ENCODE results near the gene TMEM134.
"Not testable (repeated sequence)": the region's sequence is repeated elsewhere in the genome, so short reads cannot be mapped to it uniquely, and the experiment has no call there.

Gene TMEM134

GRCh38 chr11:67483831-67484665, 15.0 kb upstream of the TMEM134 start:
- DNase-seq, result peak; percentile 32

GRCh38 chr11:67482827-67483798, 14.1 kb upstream of the TMEM134 start, which contains the start of gene AIP:
AIP (plus strand) TSS chr11:67483026; CDS start chr11:67483159, 133 bp downstream.
- DNase-seq, result peak; percentile 97

GRCh38 chr11:67482275-67482826, 13.3 kb upstream of the TMEM134 start:
- no peak for DNase-seq

- DNase-seq, result not testable (repeated sequence)
Observed at GRCh38 chr11:67477344-67478050, 8.4 kb upstream of the TMEM134 start.

GRCh38 chr11:67476692-67477091, 7.6 kb upstream of the TMEM134 start:
- not testable (repeated sequence) for DNase-seq

GRCh38 chr11:67472882-67473281, 3.8 kb upstream of the TMEM134 start:
- DNase-seq, result no peak

GRCh38 chr11:67470337-67471002, 1.4 kb upstream of the TMEM134 start:
- DNase-seq, result no peak

GRCh38 chr11:67469508-67469811, 409 bp upstream of the TMEM134 start:
- no peak for DNase-seq

- DNase-seq, result no peak
Observed at GRCh38 chr11:67468456-67468758, 644 bp downstream of the TMEM134 start.

GRCh38 chr11:67468056-67468455, 995 bp downstream of the TMEM134 start:
- DNase-seq, result no peak

GRCh38 chr11:67466962-67467771, 1.9 kb downstream of the TMEM134 start:
- no peak for DNase-seq

GRCh38 chr11:67466367-67466766, 2.7 kb downstream of the TMEM134 start:
- no peak for DNase-seq

- DNase-seq, result not testable (repeated sequence)
Observed at GRCh38 chr11:67465530-67465929, 3.5 kb downstream of the TMEM134 start.

- no peak for DNase-seq
Observed at GRCh38 chr11:67465189-67465510, 3.9 kb downstream of the TMEM134 start.

- DNase-seq, result peak; percentile 95
Observed at GRCh38 chr11:67464411-67465188, 4.5 kb downstream of the TMEM134 start.

GRCh38 chr11:67463680-67464410, 5.2 kb downstream of the TMEM134 start:
- peak; percentile 68 for DNase-seq

- no peak for DNase-seq
Observed at GRCh38 chr11:67463186-67463585, 5.9 kb downstream of the TMEM134 start.

GRCh38 chr11:67458266-67458665, 10.8 kb downstream of the TMEM134 start:
- no peak for DNase-seq

- DNase-seq, result no peak
Observed at GRCh38 chr11:67457453-67457852, 11.6 kb downstream of the TMEM134 start.

Measured in CD4-positive, alpha-beta T cell treated with Interferon gamma for 1 hour (primary cell).